H9 (cell line): ENCODE results near the gene GPR146. TPM values are rescaled to one million over a fixed set of nuclear protein-coding genes. Genes with fewer than 3 reads are reported as not detected.

ENCODE experiments used
- DNase-seq: peaks from one replicate; pipeline ENCODE4 v3.0.0-alpha.2; 2017
- H2AFZ ChIP-seq: one replicate; pipeline ENCODE4 v1.6.1; 2013; ENCODE audit warnings: mild to moderate bottlenecking, low read length, control low read depth, moderate library complexity
- H2AK5ac ChIP-seq: 2 replicates; pipeline ENCODE4 v1.6.1; 2013; ENCODE audit warnings: low read length, control low read depth, mixed read lengths; ENCODE audit not compliant: insufficient read length
- H2BK120ac ChIP-seq: one replicate; pipeline ENCODE4 v1.6.1; 2013; ENCODE audit warnings: low read depth, mild to moderate bottlenecking, low read length, control low read depth, inconsistent platforms; ENCODE audit not compliant: poor library complexity, severe bottlenecking
- H2BK12ac ChIP-seq: 2 replicates; pipeline ENCODE4 v1.6.1; 2013; ENCODE audit warnings: low read length, control low read depth, mixed read lengths, low read depth; ENCODE audit not compliant: insufficient read length
- H2BK15ac ChIP-seq: 2 replicates; pipeline ENCODE4 v1.6.1; 2013; ENCODE audit warnings: low read depth, low read length, control low read depth
- H2BK20ac ChIP-seq: one replicate; pipeline ENCODE4 v1.6.1; 2013; ENCODE audit warnings: low read depth, mild to moderate bottlenecking, low read length, control low read depth, inconsistent platforms; ENCODE audit not compliant: poor library complexity, severe bottlenecking
- H2BK5ac ChIP-seq: 2 replicates; pipeline ENCODE4 v1.6.1; 2013; ENCODE audit warnings: low read length, control low read depth, mixed read lengths; ENCODE audit not compliant: insufficient read length
- H3K14ac ChIP-seq: 2 replicates; pipeline ENCODE4 v1.6.1; 2013; ENCODE audit warnings: low read length, control low read depth; ENCODE audit not compliant: insufficient read depth
- H3K18ac ChIP-seq: 2 replicates; pipeline ENCODE4 v1.6.1; 2013; ENCODE audit warnings: low read depth, mild to moderate bottlenecking, mixed read lengths, low read length, control low read depth; ENCODE audit not compliant: insufficient read length
- H3K23ac ChIP-seq: 2 replicates; pipeline ENCODE4 v1.6.1; 2013; ENCODE audit warnings: low read length, control low read depth, mixed read lengths, low read depth; ENCODE audit not compliant: insufficient read length
- H3K23me2 ChIP-seq: 2 replicates; pipeline ENCODE4 v1.6.1; 2013; ENCODE audit warnings: low read depth, mild to moderate bottlenecking, mixed read lengths, low read length, control low read depth; ENCODE audit not compliant: insufficient read length, poor library complexity, severe bottlenecking
- H3K27ac ChIP-seq: 2 replicates; pipeline ENCODE4 v1.5.1; 2013; ENCODE audit warnings: low read length, control low read depth, mixed read lengths, low read depth; ENCODE audit not compliant: insufficient read length
- H3K27me3 ChIP-seq: 2 replicates; pipeline ENCODE4 v1.6.1; 2013; ENCODE audit warnings: low read length, control low read depth, inconsistent platforms; ENCODE audit not compliant: insufficient read depth
- H3K4ac ChIP-seq: 2 replicates; pipeline ENCODE4 v1.6.1; 2013; ENCODE audit warnings: low read depth, mild to moderate bottlenecking, control low read depth, inconsistent platforms, low read length, moderate library complexity
- H3K4me1 ChIP-seq: 2 replicates; pipeline ENCODE4 v1.6.1; 2013; ENCODE audit warnings: low read length, control low read depth, inconsistent platforms; ENCODE audit not compliant: insufficient read depth
- H3K4me2 ChIP-seq: 2 replicates; pipeline ENCODE4 v1.6.1; 2013; ENCODE audit warnings: low read length, control low read depth, mixed read lengths; ENCODE audit not compliant: insufficient read length, insufficient read depth
- H3K56ac ChIP-seq: 2 replicates; pipeline ENCODE4 v1.6.1; 2013; ENCODE audit warnings: low read depth, mild to moderate bottlenecking, mixed read lengths, low read length, control low read depth; ENCODE audit not compliant: insufficient read length
- H3K79me1 ChIP-seq: 2 replicates; pipeline ENCODE4 v1.6.1; 2013; ENCODE audit warnings: low read depth, mild to moderate bottlenecking, moderate library complexity, low read length, control low read depth, inconsistent platforms; ENCODE audit not compliant: insufficient read depth, poor library complexity, severe bottlenecking
- H3K79me2 ChIP-seq: 2 replicates; pipeline ENCODE4 v1.6.1; 2013; ENCODE audit warnings: low read length, control low read depth, inconsistent platforms; ENCODE audit not compliant: insufficient read depth
- H3K9ac ChIP-seq: 2 replicates; pipeline ENCODE4 v1.6.1; 2013; ENCODE audit warnings: low read length, control low read depth, mixed read lengths; ENCODE audit not compliant: insufficient read length; ENCODE audit errors: extremely low read depth
- H3K9me3 ChIP-seq: one replicate; pipeline ENCODE4 v1.6.1; 2013; ENCODE audit warnings: low read depth, low read length, inconsistent platforms; ENCODE audit not compliant: control insufficient read depth
- H3T11ph ChIP-seq: one replicate; pipeline ENCODE4 v1.6.1; 2013; ENCODE audit warnings: mild to moderate bottlenecking, low read length, control low read depth, inconsistent platforms
- H4K20me1 ChIP-seq: one replicate; pipeline ENCODE4 v1.6.1; 2013; ENCODE audit not compliant: control insufficient read depth, insufficient read length, insufficient read depth
- H4K5ac ChIP-seq: 2 replicates; pipeline ENCODE4 v1.6.1; 2013; ENCODE audit warnings: low read depth, mild to moderate bottlenecking, mixed read lengths, low read length, control low read depth; ENCODE audit not compliant: insufficient read length
- H4K8ac ChIP-seq: replicated peaks from 2 replicates; pipeline ENCODE4 v1.6.1; 2013; ENCODE audit warnings: low read length, control low read depth, mixed read lengths, low read depth; ENCODE audit not compliant: insufficient read length
- H4K91ac ChIP-seq: 2 replicates; pipeline ENCODE4 v1.6.1; 2013; ENCODE audit warnings: low read depth, mild to moderate bottlenecking, moderate library complexity, mixed read lengths, low read length, control low read depth; ENCODE audit not compliant: insufficient read length
- H3K27ac Mint-ChIP-seq, 3 experiments: 2 replicates in 2 of 3; 3 replicates in 1 of 3; pipeline ENCODE4 v1.8.0; 2020 to 2021; ENCODE audit warnings: mixed read lengths in 3 of 3, mild to moderate bottlenecking in 1 of 3, moderate library complexity in 1 of 3
- H3K27me3 Mint-ChIP-seq: 2 replicates; pipeline ENCODE4 v1.8.0; 2021; ENCODE audit warnings: low read depth, mild to moderate bottlenecking, moderate library complexity, mixed read lengths
- H3K36me3 Mint-ChIP-seq, 3 experiments: 2 replicates in 2 of 3; 3 replicates in 1 of 3; pipeline ENCODE4 v1.8.0; 2020 to 2021; ENCODE audit warnings: low read depth in 3 of 3, mixed read lengths in 3 of 3; ENCODE audit not compliant: insufficient read depth in 1 of 3
- H3K4me1 Mint-ChIP-seq, 2 experiments: 2 replicates each; pipeline ENCODE4 v1.8.0; 2020; ENCODE audit warnings: mixed read lengths in 2 of 2
- H3K4me3 Mint-ChIP-seq, 2 experiments: 2 replicates in 1 of 2; 3 replicates in 1 of 2; pipeline ENCODE4 v1.8.0; 2020 to 2021; ENCODE audit warnings: mild to moderate bottlenecking in 2 of 2, mixed read lengths in 2 of 2, moderate library complexity in 1 of 2
- H3K9me3 Mint-ChIP-seq, 2 experiments: 2 replicates in 1 of 2; 3 replicates in 1 of 2; pipeline ENCODE4 v1.8.0; 2020; ENCODE audit warnings: mild to moderate bottlenecking in 2 of 2, mixed read lengths in 2 of 2, moderate library complexity in 1 of 2
- CTCF ChIP-seq: fragments of 200-600 bp; sonication (generic); conservative IDR thresholded peaks from 3 replicates; pipeline ENCODE4 v1.8.0; 2021; ENCODE audit warnings: antibody characterized with exemption, mild to moderate bottlenecking
- WGBS: extraction: QIAGEN DNeasy Blood & Tissue Kit; methylation state at CpG from one replicate; pipeline ENCODE4 v1.1.7; 2013; ENCODE audit warnings: missing lambda C conversion rate, low lambda C conversion rate, mixed read lengths; ENCODE audit not compliant: insufficient read length; ENCODE audit errors: extremely low coverage; 5-methylcytosine and 5-hydroxymethylcytosine counted together
- total RNA-seq: library from RNA; stranded (reverse); gene quantifications from 2 replicates; pipeline ENCODE4 v1.2.1, GENCODE V29; 2021

Gene GPR146
- total RNA-seq, 1 experiment from 2014 or later = 1.4 TPM

- no peak for DNase-seq
- no peak overlapping the region for H3K4ac ChIP-seq
- Mint-ChIP-seq H3K27ac (no peak overlapping the region), H3K36me3 (peaks cover 5 to 19% (median 13%) of the 10 kb centered on the region in 3 experiments; a peak in 6 of 7 replicates), H3K27me3 (no peaks in the 10 kb centered on the region; the same call in 1 of the 2 replicates), H3K9me3 (no peaks in the 10 kb centered on the region), H3K4me1 (no peaks in the 10 kb centered on the region), H3K4me3 (no peak overlapping the region)
- H2BK120ac ChIP-seq = no peak overlapping the region
- no peak overlapping the region for H3K23ac ChIP-seq
- no peak overlapping the region for H3K14ac ChIP-seq
- no peak overlapping the region; the same call in 1 of the 2 replicates for H2BK15ac ChIP-seq
- H3K27me3 ChIP-seq = no peaks in the 10 kb centered on the region
- H3K56ac ChIP-seq = no peak overlapping the region
- no peak overlapping the region for H4K5ac ChIP-seq
- H3K4me1 ChIP-seq = no peaks in the 10 kb centered on the region
- H2AK5ac ChIP-seq = no peak overlapping the region
- H4K8ac ChIP-seq = no peak overlapping the region
- H3K23me2 ChIP-seq = no peaks in the 10 kb centered on the region
- no peak overlapping the region for H4K91ac ChIP-seq
- peaks cover 4% of the 10 kb centered on the region; the same call in 1 of the 2 replicates for H3K79me2 ChIP-seq
- H2BK5ac ChIP-seq = no peak overlapping the region
- no peak overlapping the region for H3K9ac ChIP-seq
- H2BK20ac ChIP-seq = no peak overlapping the region
- no peaks in the 10 kb centered on the region for H3K9me3 ChIP-seq
- WGBS = no CpG with 5 or more reads among the region's 26 CpGs
- peaks cover 9% of the 10 kb centered on the region for H3K79me1 ChIP-seq
- H3T11ph ChIP-seq = no peak overlapping the region
- no peaks in the 10 kb centered on the region for H4K20me1 ChIP-seq
- no peak for TF ChIP-seq CTCF
- H3K18ac ChIP-seq = no peak overlapping the region
- no peak overlapping the region for H3K4me2 ChIP-seq
- H2BK12ac ChIP-seq = no peak overlapping the region
- H3K27ac ChIP-seq = no peak overlapping the region
- no peak overlapping the region for H2AFZ ChIP-seq
Measured at GRCh38 chr7:1099154-1099542, 54.8 kb downstream of the GPR146 start.
